ENCODE measurements around the gene ERBB4.
A peak's percentile ranks its signal among the peaks of the same experiment; 100 is the strongest.

ERBB4 gene

GRCh38 chr2:211931314-211931713 lies 607.3 kb downstream of the ERBB4 start:
- DNase-seq (ENCODE audit: low read depth, low spot score), result no peak

DNA sequence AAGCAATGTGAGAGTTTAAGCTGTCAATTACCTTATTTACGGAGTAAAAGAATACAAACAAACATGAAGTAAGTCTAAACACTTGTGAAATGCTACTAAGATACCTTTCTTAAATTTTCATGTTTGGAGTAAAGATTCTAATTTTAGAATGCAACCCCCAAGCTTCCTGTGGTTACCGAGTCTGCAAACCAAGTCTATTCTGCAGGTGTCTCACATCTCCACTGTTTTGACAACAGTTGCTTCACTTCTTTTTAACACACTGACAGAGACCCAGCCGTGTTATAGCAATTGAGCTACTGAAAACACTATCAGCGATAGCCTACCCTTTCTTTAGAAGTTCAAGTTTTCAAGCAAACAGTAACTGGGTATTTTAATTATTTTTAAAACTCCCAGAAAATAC lies 608.3 kb downstream of the ERBB4 start:
- DNase-seq (ENCODE audit: low read depth, low spot score), result no peak

DNA sequence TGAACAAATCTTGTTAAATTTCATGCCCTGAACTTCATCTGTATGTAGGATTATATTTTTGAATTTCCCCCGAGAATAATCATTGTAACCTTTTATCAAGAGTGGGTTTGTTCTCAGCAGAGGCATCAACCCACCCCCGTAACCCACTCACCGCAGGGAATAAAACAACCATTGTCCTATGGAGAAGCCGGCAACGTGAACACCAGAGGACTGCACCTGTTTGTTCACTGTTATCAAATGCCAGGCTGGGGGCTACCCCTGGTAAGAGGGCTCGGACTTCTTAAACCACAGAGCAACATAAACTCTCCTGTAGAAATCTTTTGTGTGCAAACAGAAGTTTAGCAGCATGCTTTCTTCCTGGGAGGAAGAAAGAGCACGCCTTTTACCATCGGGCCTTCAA lies 610.4 kb downstream of the ERBB4 start:
- no peak for DNase-seq (ENCODE audit: low read depth, low spot score)

- DNase-seq (ENCODE audit: low read depth, low spot score), result no peak
Measured at GRCh38 chr2:211923019-211923418, 615.6 kb downstream of the ERBB4 start.

GRCh38 chr2:211903961-211904360 lies 634.6 kb downstream of the ERBB4 start:
- DNase-seq (ENCODE audit: low read depth, low spot score), result no peak

- no peak for DNase-seq (ENCODE audit: low read depth, low spot score)
Measured at GRCh38 chr2:211901226-211901846, 637.3 kb downstream of the ERBB4 start.

DNA sequence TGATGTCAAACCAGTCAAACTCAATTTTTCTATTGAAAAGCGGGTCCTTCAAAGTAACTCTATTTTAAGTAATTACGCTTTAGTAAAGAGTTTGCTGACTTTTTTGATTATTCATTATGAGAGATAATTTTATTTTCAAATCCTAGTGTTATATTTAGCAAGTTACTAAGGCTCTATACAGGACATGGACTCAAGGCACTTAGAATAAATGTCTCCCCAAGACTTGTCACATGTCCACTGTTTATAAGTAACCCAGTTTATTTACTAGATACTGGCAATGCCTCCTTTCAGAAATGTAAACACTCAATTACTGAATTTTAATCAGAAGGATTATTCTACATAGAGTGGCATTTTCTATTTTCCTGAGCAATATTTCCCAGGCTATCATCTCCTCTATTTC lies 638.1 kb downstream of the ERBB4 start:
- DNase-seq (ENCODE audit: low read depth, low spot score), result no peak

GRCh38 chr2:211900000-211900399 lies 638.6 kb downstream of the ERBB4 start:
- no peak for DNase-seq (ENCODE audit: low read depth, low spot score)

GRCh38 chr2:211898702-211899101 lies 639.9 kb downstream of the ERBB4 start:
- no peak for DNase-seq (ENCODE audit: low read depth, low spot score)

DNA sequence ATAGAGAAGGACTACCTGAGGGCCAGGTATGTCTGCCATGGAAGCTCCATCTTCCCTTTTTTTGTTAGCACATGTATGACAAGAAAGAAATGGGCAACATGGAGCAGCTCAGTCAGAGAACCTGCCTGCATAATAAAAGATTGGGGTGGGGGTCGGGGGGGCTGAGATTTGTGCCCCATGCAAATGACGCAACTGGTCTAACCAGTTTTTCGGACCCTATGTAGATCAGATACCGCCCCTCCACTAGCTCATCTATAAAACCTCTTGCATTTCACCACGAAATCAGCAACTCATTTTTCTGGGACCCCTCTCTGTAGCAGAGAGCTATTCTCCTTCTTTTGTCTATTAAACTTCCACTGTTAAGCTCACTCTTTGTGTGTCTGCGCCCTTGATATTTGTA lies 657.2 kb downstream of the ERBB4 start:
- peak; percentile 4 for DNase-seq (ENCODE audit: low read depth, low spot score)

- DNase-seq (ENCODE audit: low read depth, low spot score), result no peak
Measured at GRCh38 chr2:211879323-211879722, 659.3 kb downstream of the ERBB4 start.

- DNase-seq (ENCODE audit: low read depth, low spot score), result no peak
Measured at GRCh38 chr2:211877061-211877460, 661.5 kb downstream of the ERBB4 start.

- DNase-seq (ENCODE audit: low read depth, low spot score), result no peak
Measured at GRCh38 chr2:211875488-211875887, 663.1 kb downstream of the ERBB4 start.

- no peak for DNase-seq (ENCODE audit: low read depth, low spot score)
Measured at GRCh38 chr2:211868996-211869533, 669.5 kb downstream of the ERBB4 start.

- DNase-seq (ENCODE audit: low read depth, low spot score), result no peak
Measured at GRCh38 chr2:211867845-211868451, 670.7 kb downstream of the ERBB4 start.

DNA sequence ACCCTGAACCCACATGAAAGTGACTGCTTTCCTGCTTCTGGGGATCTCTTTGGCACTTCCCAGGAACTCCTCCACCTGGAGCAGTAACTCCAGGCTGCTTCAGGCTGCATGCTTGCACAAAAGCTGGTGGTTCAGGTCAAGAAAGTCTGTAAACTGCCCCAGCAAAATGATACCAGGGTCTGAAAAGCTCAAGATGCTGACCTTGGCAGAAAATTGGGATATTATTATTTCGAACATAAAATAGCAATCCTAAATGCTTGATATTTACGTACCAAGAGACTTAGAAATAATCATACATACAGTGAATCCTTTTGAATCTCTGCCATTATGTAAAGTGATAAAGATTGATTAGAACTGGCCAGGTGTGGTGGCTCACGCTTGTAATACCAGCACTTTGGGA lies 674.3 kb downstream of the ERBB4 start:
- no peak for DNase-seq (ENCODE audit: low read depth, low spot score)

DNA sequence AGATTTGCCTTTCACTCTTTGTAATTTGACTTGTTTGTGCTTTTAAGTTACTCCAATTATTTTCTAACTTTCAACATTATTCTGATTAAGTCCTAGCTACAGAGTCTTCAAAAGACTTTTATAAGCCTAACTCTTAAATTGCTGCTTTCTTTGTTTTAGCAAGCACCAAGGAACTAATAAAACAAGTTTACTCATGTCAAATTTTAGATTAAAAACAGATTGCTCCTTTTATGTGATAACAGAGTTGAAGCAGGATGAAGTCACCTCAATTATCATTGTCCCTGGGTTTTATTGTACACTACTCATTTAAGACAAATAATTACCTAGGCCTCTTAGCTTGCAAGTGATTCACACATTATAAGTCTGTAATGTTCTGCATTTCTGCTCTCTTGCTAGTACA lies 678.4 kb downstream of the ERBB4 start:
- DNase-seq (ENCODE audit: low read depth, low spot score), result no peak

DNA sequence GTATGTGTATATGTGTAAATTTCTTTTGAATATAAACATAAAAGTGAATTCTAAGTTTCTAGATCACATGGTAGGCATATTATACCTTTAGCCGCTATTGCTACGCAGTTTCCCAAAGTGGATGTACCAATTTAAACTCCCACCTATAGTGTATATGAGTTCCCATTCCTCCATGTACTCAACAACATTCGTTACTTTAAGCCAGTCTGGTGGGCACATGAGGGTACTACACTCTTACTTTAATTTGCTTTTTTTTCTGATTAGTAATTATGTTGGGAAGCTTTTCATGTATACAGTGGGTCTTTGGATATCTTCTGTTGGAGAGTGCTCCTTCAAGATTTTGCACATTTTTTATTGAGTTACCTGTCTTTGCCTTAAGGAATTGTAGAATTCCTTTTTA lies 683.8 kb downstream of the ERBB4 start:
- no peak for DNase-seq (ENCODE audit: low read depth, low spot score)

DNA sequence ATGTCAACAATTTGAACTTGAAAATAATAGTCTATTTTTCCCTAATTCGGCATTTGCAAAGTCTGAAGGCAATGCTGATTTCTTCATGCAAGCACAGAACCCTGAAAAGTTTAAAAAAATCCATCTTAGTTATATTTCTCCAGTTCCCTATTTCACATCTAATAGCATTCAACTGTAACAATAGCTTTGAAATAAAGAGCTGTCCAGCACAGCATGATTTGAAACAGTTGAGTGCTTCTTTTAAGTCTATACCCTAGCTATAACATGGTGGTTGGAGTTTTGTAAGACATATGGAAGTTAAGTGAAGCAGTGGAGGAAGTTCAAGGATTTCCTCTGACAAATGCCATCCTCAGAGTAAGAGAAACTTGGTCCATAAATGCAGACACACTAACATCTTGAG lies 691.9 kb downstream of the ERBB4 start:
- no peak for DNase-seq (ENCODE audit: low read depth, low spot score)

DNA sequence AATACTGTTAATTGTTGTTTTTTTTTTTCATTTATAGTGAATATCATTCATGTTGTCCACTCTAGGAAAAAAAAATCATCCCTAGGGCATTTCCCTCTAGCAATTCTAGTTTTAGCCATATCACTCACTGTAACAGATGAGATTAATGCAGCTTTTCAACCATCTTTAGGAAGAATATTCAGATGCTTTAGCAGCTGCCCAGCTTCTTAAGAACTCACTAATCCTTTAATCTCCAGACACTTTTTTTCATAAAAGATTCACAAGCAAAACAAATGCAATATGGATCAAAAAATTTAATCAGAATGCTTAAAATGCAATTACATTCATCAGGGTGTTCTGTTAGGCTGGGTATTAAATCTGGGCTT lies 692.6 kb downstream of the ERBB4 start:
- DNase-seq (ENCODE audit: low read depth, low spot score), result no peak

- no peak for DNase-seq (ENCODE audit: low read depth, low spot score)
Measured at GRCh38 chr2:211845338-211846035, 693.1 kb downstream of the ERBB4 start.

DNA sequence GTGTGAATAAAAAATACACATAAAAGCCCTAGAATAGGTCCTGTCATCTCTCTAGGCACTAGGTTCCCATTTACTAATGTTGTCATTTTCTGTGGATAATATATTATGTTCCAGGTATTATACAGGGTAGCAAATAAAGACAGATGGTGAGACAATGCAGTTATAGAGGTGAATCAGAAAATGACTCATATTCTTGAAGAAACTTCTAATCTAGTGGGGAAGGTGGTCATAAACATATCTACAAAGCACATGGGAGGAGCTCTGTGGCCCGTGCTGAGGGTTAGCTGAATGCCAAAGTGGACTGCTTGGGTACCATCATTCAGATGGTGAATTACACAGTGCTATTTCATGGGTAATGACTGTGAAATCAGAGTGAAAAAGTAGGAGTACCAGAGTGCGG lies 700.9 kb downstream of the ERBB4 start:
- DNase-seq (ENCODE audit: low read depth, low spot score), result no peak

DNA sequence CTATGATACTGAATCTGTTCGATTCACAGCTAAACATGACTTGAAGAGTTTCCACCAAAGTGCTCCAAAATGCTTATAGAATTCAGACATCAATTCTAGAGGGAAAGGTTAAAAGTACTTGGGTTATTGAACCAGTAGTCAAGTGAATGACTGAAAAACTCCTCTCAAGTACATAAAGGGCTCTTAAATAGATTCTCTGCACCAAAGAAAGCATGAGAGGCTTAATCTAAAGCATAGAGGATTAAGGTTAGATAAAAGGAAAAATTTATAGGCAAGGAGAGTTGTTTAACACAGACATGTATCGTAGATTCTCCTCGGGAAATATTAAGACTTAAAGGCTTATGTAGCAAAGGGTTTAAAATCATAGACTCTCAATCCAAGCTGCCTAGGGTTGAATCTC lies 701.4 kb downstream of the ERBB4 start:
- DNase-seq (ENCODE audit: low read depth, low spot score), result no peak
